ENCODE measurements around the gene ZNF280B.

ZNF280B gene

DNA sequence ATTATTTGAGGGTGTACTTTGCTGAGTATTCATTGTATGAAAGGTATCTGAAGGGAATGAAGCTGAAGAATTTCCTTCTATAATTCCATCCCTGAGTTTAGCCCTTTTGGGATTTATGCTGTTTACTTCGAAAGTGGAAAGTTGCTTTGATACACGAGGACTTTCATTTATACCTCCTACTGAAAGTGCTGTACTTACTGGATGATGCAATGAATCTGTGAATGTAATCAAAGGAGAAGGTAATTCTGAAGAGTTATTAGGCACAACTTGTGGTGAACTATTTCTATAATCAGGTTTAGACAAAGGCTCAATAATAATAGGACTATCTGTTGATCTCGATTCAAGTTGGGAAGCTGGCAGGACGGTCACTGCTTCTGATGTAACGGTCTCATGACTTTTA is 19.8 kb downstream of the ZNF280B start:
- TF ChIP-seq CTCF (IDR thresholded peaks at IDR 0.05; ENCODE audit: control extremely low read depth, extremely low read depth, low read depth, missing control alignments), result no peak
- no peak for DNase-seq (ENCODE audit: extremely low spot score)
- POLR2A ChIA-PET, result no interaction called here
- CTCF ChIA-PET, result interaction anchor here (1.0 to 2.0 kb wide), 10 partner anchors 8 to 232 kb away, joined by 3 to 8 read pairs (median 4); no protein-coding TSS in a partner anchor

DNA sequence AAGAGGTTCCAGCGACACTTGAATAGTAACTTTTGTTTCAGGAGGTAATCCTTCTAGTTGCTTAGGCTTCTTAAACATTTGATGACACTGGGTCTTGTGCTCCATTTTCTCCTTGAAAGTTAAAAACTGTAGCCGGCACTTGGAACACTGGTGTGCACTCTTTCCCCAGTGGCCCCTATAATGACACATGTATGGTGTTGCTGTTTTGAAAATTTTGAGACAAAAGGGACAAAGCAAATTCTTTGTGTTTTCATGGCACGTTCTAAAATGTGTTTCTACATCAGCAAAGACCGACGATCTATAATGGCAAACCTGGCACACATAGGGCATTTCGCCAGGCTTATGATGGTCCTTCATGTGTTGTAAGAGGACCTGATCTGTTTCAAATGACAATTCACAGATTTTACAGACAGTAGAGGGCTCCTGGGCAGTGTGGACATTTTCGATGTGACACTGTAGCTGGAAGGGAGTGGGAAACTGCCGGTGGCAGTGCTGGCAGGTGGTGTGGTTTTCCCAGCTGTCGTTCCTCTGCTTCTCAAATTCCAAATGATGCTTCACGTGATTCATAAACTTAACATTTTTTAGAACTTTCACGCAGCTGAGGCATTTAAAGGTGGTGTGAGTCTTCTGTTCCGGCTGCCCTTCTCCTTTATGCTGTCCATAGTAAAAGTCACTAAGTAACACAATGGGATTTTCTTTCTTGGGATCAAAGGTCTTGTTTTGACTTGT is 20.5 kb downstream of the ZNF280B start:
- no peak for DNase-seq (ENCODE audit: extremely low spot score)
- TF ChIP-seq CTCF (IDR thresholded peaks at IDR 0.05; ENCODE audit: control extremely low read depth, extremely low read depth, low read depth, missing control alignments), result no peak
- ChIA-PET POLR2A (no interaction called here), CTCF (interaction anchor here (1.6 to 2.0 kb wide), 3 partner anchors 15 to 16 kb away, joined by 4 to 8 read pairs (median 4); no protein-coding TSS in a partner anchor)

GRCh38 chr22:22487059-22487458 is 21.5 kb downstream of the ZNF280B start:
- ChIA-PET POLR2A (no interaction called here), CTCF (interaction anchor here (1.0 to 1.4 kb wide), 4 partner anchors 10 to 23 kb away, joined by 3 to 6 read pairs (median 4); no protein-coding TSS in a partner anchor)
- DNase-seq (ENCODE audit: extremely low spot score), result no peak
- no peak for TF ChIP-seq CTCF (IDR thresholded peaks at IDR 0.05; ENCODE audit: control extremely low read depth, extremely low read depth, low read depth, missing control alignments)

- CTCF ChIA-PET, result interaction anchor here (1.0 to 1.4 kb wide), 4 partner anchors 11 to 23 kb away, joined by 3 to 6 read pairs (median 4); no protein-coding TSS in a partner anchor
- no peak for DNase-seq (ENCODE audit: extremely low spot score)
- POLR2A ChIA-PET, result no interaction called here
- TF ChIP-seq CTCF (IDR thresholded peaks at IDR 0.05; ENCODE audit: control extremely low read depth, extremely low read depth, low read depth, missing control alignments), result no peak
Observed at GRCh38 chr22:22486132-22486899, 22.2 kb downstream of the ZNF280B start.

DNA sequence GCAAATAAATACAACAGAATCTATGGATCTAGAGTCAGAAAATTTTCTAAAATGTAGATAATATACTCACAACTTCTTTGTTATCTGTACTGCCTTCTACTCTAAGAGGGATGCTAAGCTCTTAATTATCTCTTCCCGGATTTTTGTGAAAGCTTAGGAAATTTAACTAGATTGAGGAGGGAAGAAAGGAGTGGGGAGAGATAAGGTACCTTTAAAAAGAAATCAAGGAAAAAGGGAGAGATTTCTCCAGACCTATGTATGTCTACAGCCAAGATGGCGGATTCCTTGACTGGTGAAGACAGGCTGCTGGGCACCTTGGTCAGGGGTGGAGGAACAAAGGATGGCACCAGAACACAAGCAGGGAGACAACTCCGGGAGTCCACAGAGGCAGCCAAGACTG is 23.0 kb downstream of the ZNF280B start:
- POLR2A ChIA-PET, result no interaction called here
- DNase-seq (ENCODE audit: extremely low spot score), result no peak
- no peak for TF ChIP-seq CTCF (IDR thresholded peaks at IDR 0.05; ENCODE audit: control extremely low read depth, extremely low read depth, low read depth, missing control alignments)
- CTCF ChIA-PET, result interaction anchor here (1.4 kb wide), 1 partner anchor 33 kb away, joined by 3 read pairs; no protein-coding TSS in a partner anchor

DNA sequence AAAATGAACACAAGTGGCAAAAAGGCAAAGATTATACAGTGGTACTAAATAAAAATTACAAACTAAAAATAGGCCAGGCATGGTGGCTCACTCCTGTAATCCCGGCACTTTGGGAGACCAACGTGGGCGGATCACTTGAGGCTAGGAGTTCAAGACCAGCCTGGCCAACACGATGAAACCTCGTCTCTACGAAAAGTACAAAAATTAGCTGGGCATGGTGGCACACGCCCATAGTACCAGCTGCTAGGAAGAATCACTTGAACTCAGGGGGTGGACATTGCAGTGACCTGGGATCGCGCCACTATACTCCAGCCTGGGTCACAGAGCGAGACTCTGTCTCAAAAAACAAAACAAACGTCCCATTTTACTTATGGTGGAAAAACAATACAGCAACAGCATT is 24.5 kb downstream of the ZNF280B start:
- no peak for DNase-seq (ENCODE audit: extremely low spot score)
- CTCF ChIA-PET, result interaction anchor here (1.4 kb wide), 2 partner anchors 20 to 34 kb away, joined by 3 read pairs; no protein-coding TSS in a partner anchor
- no peak for TF ChIP-seq CTCF (IDR thresholded peaks at IDR 0.05; ENCODE audit: control extremely low read depth, extremely low read depth, low read depth, missing control alignments)
- POLR2A ChIA-PET, result no interaction called here

All from GM10248 (cell line).